Neutrophil (primary cell): ENCODE results near the gene RASSF9.

Experiments
- H3K27ac ChIP-seq: fragments of 200-600 bp; sonication (generic); 2 replicates; pipeline ENCODE4 v1.5.1; 2016; ENCODE audit warnings: mild to moderate bottlenecking, moderate library complexity
- H3K27me3 ChIP-seq: fragments of 200-600 bp; sonication (generic); 2 replicates; pipeline ENCODE4 v1.6.0; 2016; ENCODE audit warnings: mild to moderate bottlenecking
- H3K36me3 ChIP-seq: fragments of 200-600 bp; sonication (generic); 2 replicates; pipeline ENCODE4 v1.5.1; 2017
- H3K4me1 ChIP-seq, 2 experiments: fragments of 200-600 bp in 1 of 2; sonication (generic) in 1 of 2; 1 replicate in 1 of 2; 2 replicates in 1 of 2; pipeline versions ENCODE4 v1.5.1 to v1.6.1; 2013 to 2016; ENCODE audit warnings: low read depth in 1 of 2, low read length in 1 of 2, mild to moderate bottlenecking in 1 of 2, moderate library complexity in 1 of 2; ENCODE audit not compliant: control insufficient read depth in 1 of 2, insufficient read depth in 1 of 2
- H3K4me3 ChIP-seq, 2 experiments: fragments of 200-600 bp in 1 of 2; sonication (generic) in 1 of 2; 1 replicate in 1 of 2; 2 replicates in 1 of 2; pipeline ENCODE4 v1.5.1; 2013 to 2016; ENCODE audit warnings: low read depth in 1 of 2, low read length in 1 of 2, mild to moderate bottlenecking in 1 of 2, moderate library complexity in 1 of 2
- H3K9me3 ChIP-seq: fragments of 200-600 bp; sonication (generic); 2 replicates; pipeline ENCODE4 v1.5.1; 2016
- CTCF ChIP-seq: fragments of 200-600 bp; sonication (generic); IDR thresholded peaks from 2 replicates; pipeline ENCODE4 v1.5.1; 2016; ENCODE audit warnings: antibody characterized with exemption

RASSF9 gene

GRCh38 chr12:85836197-85837090 is at the start of gene RASSF9:
TSS of gene RASSF9 (minus strand) at chr12:85836409. CDS start at chr12:85836201, 208 bp downstream.
- H3K9me3 ChIP-seq: no peaks in the 10 kb centered on the region
- no peaks in the 10 kb centered on the region for H3K36me3 ChIP-seq
- no peak for TF ChIP-seq CTCF
- no peak within 1 kb of the TSS for H3K4me3 ChIP-seq
- no peaks in the 10 kb centered on the region for H3K4me1 ChIP-seq
- peaks cover 10% of the 10 kb centered on the region for H3K27me3 ChIP-seq
- no peak within 1 kb of the TSS for H3K27ac ChIP-seq

GRCh38 chr12:85883763-85884162 is 47.6 kb upstream of the RASSF9 start:
- Histone ChIP-seq H3K4me3 (no peak overlapping the region), H3K4me1 (no peaks in the 10 kb centered on the region), H3K9me3 (no peaks in the 10 kb centered on the region), H3K36me3 (no peaks in the 10 kb centered on the region), H3K27ac (no peak overlapping the region), H3K27me3 (no peaks in the 10 kb centered on the region)
- no peak for TF ChIP-seq CTCF

DNA sequence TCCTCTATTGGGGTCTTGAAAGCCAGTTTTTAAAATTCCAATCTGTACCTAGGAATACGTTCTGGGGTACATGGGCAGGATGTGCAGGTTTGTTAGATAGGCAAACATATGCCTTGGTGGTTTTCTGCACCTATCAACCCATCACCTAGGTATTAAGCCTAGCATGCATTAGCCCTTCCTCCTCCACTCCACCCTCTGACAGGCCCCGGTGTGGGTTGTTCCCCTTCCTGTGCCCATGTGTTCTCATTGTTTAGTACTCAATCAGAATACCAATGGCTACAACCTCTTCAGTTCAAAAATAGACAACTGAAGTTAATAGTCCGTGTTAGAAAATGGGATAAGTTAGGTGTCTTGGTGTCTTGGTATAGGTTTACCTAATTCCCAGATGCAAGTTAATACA is 41.2 kb upstream of the RASSF9 start:
- no peaks in the 10 kb centered on the region for H3K36me3 ChIP-seq
- H3K27me3 ChIP-seq: no peaks in the 10 kb centered on the region
- no peak overlapping the region for H3K4me3 ChIP-seq
- no peaks in the 10 kb centered on the region for H3K9me3 ChIP-seq
- H3K27ac ChIP-seq: no peak overlapping the region
- no peak for TF ChIP-seq CTCF
- H3K4me1 ChIP-seq: no peaks in the 10 kb centered on the region

DNA sequence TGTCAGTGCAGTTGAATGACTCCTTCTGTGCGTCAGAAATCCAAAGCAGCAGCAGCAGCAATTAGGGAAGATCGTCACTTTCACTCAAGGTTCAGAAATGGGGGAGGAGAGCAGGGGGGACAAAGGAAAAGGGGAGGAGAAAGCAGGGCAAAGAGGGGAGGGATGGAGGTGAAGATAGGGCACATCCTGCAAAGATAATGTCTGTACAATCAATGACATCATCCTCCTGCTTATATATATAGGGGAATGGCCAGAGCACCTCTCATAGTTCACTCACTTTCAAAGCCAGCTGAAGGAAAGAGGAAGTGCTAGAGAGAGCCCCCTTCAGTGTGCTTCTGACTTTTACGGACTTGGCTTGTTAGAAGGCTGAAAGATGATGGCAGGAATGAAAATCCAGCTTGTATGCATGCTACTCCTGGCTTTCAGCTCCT is 37.8 kb upstream of the RASSF9 start, which contains the start of gene NTS:
TSS of gene NTS (plus strand) at position 265 of the 431 bp plus-strand sequence. CDS start at position 374, 109 bp downstream.
- H3K9me3 ChIP-seq: no peaks in the 10 kb centered on the region
- H3K27ac ChIP-seq: no peak within 1 kb of the TSS
- TF ChIP-seq CTCF: no peak
- no peaks in the 10 kb centered on the region for H3K27me3 ChIP-seq
- no peak within 1 kb of the TSS for H3K4me3 ChIP-seq
- no peaks in the 10 kb centered on the region for H3K4me1 ChIP-seq
- H3K36me3 ChIP-seq: no peaks in the 10 kb centered on the region

DNA sequence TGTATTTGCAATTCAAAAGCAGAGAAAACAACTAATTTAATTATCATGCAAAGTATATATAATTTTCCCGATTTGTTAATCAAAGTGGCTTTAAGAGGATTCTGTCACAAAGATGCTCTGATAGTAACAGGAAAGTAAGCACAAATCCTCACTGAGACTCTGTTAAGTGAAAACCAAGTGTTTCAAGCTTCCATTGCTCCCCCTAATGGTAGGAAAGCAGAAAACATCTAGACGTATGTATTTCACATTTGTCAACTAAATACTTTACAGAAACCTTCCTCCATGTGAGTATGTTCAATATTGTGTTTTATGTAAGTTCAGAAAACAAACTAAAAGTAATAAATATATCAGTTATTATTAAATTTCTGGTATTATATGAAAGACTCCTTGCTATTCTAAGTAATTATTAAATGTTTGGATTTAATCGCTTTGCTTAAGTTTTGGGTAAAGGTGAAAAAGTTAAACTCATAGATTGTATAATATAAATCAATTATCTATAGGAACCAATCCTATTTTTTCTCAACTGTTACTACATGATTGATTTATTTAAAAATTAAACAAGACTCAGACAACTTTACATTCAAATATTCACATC is 36.4 kb upstream of the RASSF9 start:
- H3K36me3 ChIP-seq: no peaks in the 10 kb centered on the region
- TF ChIP-seq CTCF: no peak

More for the DNA sequence above, 36.4 kb upstream of the RASSF9 start:
- H3K9me3 ChIP-seq: no peaks in the 10 kb centered on the region
- H3K4me3 ChIP-seq: no peak overlapping the region
- no peak overlapping the region for H3K27ac ChIP-seq
- H3K27me3 ChIP-seq: no peaks in the 10 kb centered on the region
- no peaks in the 10 kb centered on the region for H3K4me1 ChIP-seq
